GM21737 (cell line): ENCODE measurements around the gene LAMB2.

ENCODE experiments used
- ATAC-seq: cut with Tn5 transposase; IDR thresholded peaks from one replicate; pipeline ENCODE4 v1.9.1; 2021; ENCODE audit warnings: mild to moderate bottlenecking, moderate library complexity; ENCODE audit not compliant: unreplicated experiment

Gene LAMB2

DNA sequence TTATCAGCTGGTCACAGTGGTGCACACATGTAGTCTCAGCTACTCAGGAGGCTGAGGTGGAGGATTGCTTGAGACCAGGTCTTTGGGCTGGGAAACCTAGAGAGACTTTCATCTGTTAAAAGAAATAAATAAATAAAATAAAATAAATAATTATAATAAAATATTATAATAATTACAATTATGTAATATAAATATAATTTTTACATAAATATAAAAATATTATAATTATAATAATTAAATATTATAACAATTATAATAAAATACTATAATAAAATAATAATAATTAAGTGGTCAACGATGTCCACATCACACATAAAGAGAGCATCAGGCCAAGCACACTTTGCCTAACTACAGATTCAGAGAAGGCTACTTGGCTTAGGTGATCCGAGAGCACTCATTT lies 53.6 kb downstream of the LAMB2 start:
- no peak for ATAC-seq

GRCh38 chr3:49076646-49077045 lies 56.2 kb downstream of the LAMB2 start:
- no peak for ATAC-seq

DNA sequence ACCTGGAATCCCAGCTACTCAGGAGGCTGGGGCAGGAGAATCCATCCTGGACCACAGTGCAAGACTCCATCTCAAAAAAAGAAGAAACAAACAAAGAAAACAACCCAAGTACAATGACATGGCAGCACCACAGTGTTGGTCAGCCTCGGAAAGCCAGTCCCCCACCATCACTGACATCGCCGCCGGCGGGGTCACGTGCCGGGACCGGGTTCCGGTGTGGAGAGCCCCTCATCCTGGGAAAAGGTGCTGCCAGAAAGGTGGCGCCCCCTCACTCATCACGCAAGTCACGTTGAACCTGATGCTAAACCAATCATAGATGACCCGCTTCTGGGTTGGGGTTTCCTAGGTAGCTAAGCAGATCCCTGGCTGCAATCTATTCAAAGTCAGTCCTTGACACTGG lies 56.7 kb downstream of the LAMB2 start:
- ATAC-seq: no peak
